HEK293 (cell line): Measurements from ENCODE around the gene JPH3.
"Not testable (repeated sequence)": the region's sequence is repeated elsewhere in the genome, so short reads cannot be mapped to it uniquely, and the experiment has no call there.

Source experiments
- CTCF ChIP-seq: fragments of 450-650 bp; formaldehyde crosslinking; IDR thresholded peaks from 2 replicates; pipeline ENCODE4 v1.5.1; 2016; ENCODE audit warnings: missing biosample characterization, missing genetic modification characterization
- ZNF155 ChIP-seq: fragments of 450-650 bp; formaldehyde crosslinking; IDR thresholded peaks from 2 replicates; pipeline ENCODE4 v1.5.1; 2016; ENCODE audit warnings: missing biosample characterization, missing genetic modification characterization
- ZNF449 ChIP-seq: fragments of 450-650 bp; formaldehyde crosslinking; IDR thresholded peaks from 2 replicates; pipeline ENCODE4 v1.5.1; 2017; ENCODE audit warnings: missing biosample characterization, mild to moderate bottlenecking, missing genetic modification characterization, moderate library complexity
- ZNF792 ChIP-seq: fragments of 450-650 bp; formaldehyde crosslinking; IDR thresholded peaks from 2 replicates; pipeline ENCODE4 v1.5.1; 2016; ENCODE audit warnings: missing biosample characterization, missing genetic modification characterization

- not testable (repeated sequence) for TF ChIP-seq ZNF155, CTCF, ZNF449, ZNF792 (tag by site-specific recombination)
Observed at GRCh38 chr16:87726577-87726976, 124.3 kb downstream of the JPH3 start.
